T47D (cell line): Measurements from ENCODE around the gene HPGDS.
"Not testable (repeated sequence)": the region's sequence is repeated elsewhere in the genome, so short reads cannot be mapped to it uniquely, and the experiment has no call there.

Experiments used
- DNase-seq, 2 experiments: peaks; one replicate each; pipeline versions ENCODE4 v3.0.0 to v3.0.0-alpha.2; 2011 to 2012; ENCODE audit warnings: low read depth in 1 of 2, low spot score in 1 of 2
- JUND ChIP-seq: IDR thresholded peaks from 2 replicates; pipeline ENCODE4 v1.6.1; 2012; ENCODE audit warnings: low read depth
- in situ Hi-C: cut with HindIII; loops from 2 replicates; pipeline ENCODE4 v1.10.0; 2016; ENCODE audit warnings: low sequenced_read_pairs, low pct_unique_long_range_greater_than_20kb

HPGDS gene

GRCh38 chr4:94342694-94343093 is at the start of gene HPGDS:
Gene HPGDS (minus strand): TSS chr4:94342836. CDS start chr4:94334629, 8,207 bp downstream.
- DNase-seq, result no peak
- in situ Hi-C loops, result no loop called here

GRCh38 chr4:94390804-94391410 is 48.3 kb upstream of the HPGDS start:
- in situ Hi-C loops, result no loop called here

More at GRCh38 chr4:94342694-94343093, at the start of gene HPGDS:
- no peak for TF ChIP-seq JUND

GRCh38 chr4:94389595-94390267 is 47.1 kb upstream of the HPGDS start:
- DNase-seq, result no peak
- in situ Hi-C loops, result no loop called here
- no peak for TF ChIP-seq JUND

More at GRCh38 chr4:94390804-94391410, 48.3 kb upstream of the HPGDS start:
- no peak for TF ChIP-seq JUND
- peak in 1 of 2 experiments; percentile 44 for DNase-seq

GRCh38 chr4:94387965-94388364 is 45.3 kb upstream of the HPGDS start:
- DNase-seq, in situ Hi-C loops: not testable (repeated sequence)

DNA sequence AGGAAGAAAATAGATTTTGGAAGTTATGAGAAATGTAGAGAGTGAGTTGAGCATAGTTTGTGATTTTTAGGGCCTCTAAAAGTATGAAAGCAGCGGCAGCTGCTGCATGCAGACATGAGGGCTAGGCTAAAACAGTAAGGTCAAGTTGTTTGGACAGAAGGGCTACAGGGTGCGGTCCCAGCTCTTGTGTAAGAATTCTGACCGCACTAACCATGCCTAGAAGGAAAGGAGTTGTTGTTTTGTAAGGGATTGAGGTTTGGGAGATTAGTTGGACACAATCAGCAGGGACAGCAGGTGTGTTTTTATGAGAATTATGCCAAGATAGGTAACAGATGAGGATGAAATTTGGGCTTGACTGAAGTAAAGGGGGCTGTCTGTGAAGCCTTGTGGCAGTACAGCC is 42.8 kb upstream of the HPGDS start:
- in situ Hi-C loops, DNase-seq: not testable (repeated sequence)

DNA sequence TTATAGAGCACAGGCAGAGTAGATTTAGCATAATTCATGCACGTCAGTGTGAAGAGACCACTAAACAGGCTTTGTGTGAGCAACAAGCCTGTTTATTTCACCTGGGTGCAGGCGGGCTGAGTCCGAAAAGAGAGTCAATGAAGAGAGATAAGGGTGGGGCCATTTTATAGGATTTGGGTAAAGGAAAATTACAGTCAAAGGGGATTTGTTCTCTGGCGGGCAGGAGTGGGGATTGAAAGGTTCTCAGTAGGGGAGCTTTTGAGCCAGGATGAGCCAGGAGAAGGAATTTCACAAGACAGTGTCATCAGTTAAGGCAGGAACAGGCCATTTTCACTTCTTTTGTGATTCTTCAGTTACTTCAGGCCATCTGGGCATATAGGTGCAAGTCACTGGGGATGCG is 40.3 kb upstream of the HPGDS start:
- DNase-seq, in situ Hi-C loops: not testable (repeated sequence)

DNA sequence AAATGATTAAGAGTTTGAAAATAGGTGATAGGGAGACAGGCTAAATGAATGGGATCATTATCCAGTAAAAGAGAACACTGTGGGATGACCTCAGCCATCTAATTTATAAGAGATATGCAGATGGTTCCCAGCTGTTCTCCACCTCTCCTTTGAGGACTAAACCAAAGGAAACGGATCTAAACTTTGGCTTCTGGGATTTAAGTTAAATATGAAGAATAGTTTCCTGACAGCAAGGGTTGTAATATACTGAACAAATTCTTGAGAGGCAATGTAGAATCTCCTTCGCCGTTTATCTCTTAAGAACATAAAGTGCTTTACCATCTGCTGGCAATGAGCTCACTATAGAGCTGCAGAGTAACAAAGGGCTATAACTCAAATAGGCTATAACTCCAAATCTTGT is 35.4 kb upstream of the HPGDS start:
- in situ Hi-C loops, result no loop called here

DNA sequence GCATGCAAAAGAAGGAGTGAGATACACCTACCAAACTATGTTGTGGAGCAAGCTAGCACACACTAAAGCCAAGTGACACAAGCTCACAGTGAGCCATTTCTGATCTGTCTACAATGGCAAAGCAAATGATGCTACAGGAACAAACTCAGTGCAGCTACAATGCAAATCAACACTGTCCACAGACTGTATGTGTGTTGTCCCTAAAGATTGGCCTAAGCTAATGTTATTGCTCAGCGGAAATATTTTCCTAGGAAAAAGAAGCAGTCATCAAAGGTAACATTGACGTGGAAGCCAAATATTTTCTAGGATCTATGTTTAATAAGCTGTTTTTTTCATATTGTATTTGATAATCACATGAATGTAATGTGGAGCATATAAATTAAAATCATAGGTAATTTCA is 34.7 kb upstream of the HPGDS start:
- no peak for DNase-seq
- in situ Hi-C loops, result no loop called here
- no peak for TF ChIP-seq JUND

More for the DNA sequence above, 35.4 kb upstream of the HPGDS start:
- no peak for DNase-seq
- no peak for TF ChIP-seq JUND

DNA sequence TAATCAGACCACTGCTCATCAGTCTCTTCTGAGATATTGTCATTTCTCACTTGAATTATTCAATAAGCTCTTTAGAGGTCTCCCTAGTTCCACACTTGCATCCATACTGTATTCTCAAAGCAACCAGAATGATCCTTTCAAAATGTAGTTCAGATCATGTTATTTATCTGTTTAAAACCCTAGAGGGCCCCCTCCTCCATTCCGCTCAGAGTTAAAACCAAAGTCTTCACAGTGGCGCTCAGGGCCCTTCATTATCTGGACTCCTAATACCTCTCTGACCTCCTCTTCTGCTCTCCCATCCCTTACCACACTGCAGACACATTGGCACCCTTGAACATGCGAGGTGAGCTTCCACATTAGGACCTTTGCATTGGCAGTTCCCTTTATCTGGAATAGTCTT is 32.7 kb upstream of the HPGDS start:
- no peak for DNase-seq
- TF ChIP-seq JUND, result no peak
- in situ Hi-C loops, result no loop called here

DNA sequence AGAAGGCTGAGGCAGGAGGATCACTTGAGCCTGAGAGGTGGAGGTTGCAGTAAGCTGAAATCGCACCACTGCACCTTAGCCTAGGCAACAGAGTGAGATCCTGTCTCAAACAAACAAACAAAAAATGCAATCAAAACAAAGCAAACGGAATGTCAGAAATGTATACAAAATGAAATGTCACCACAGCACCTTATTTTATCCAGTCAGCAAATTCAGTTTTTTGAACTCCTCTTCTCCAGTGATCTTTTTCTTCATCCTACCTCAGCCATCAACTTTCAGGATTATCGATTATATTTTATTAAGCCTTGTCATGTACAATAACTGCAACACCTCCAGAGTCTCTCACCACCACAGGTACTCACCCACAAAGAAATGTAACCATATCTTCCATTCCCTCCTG is 31.1 kb upstream of the HPGDS start:
- TF ChIP-seq JUND, result no peak
- DNase-seq, result no peak
- in situ Hi-C loops, result no loop called here

GRCh38 chr4:94372991-94373390 is 30.4 kb upstream of the HPGDS start:
- DNase-seq, result no peak
- TF ChIP-seq JUND, result no peak
- in situ Hi-C loops, result no loop called here

DNA sequence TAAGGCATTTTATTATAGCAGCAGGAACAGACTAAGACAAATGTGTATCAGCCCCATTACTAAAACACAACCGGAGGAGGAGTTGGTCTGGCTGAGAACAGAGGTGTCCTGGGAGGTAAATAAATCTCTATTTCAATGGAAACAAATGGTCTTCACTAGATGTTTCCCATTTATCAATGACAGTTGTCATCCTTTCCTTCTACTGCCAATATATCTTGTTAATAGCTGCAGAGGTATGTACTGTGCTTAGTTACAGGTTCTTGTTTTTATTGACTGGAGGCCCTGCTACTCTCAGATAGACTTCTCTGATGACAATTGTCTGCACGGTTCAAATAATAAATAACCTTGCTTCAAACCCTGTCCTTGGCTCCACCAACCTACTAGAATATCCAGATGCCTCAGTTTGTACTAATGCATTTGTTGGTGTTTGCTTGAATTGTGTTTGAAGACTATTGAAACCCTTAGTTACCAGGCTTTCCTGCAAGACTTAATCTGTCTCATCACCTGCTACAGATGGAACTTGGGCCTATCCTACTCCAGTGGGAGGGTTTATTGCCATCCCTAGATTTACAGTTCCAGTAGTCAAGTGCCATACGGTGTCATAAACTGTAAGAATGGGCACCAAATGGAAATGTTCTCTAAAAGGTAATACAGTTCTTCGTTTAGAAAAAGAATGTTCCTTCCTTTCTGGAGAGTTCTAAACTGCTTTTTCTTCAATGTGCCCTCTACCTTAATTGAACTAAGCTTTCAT is 29.8 kb upstream of the HPGDS start:
- in situ Hi-C loops, result no loop called here
- no peak for TF ChIP-seq JUND
- no peak for DNase-seq

DNA sequence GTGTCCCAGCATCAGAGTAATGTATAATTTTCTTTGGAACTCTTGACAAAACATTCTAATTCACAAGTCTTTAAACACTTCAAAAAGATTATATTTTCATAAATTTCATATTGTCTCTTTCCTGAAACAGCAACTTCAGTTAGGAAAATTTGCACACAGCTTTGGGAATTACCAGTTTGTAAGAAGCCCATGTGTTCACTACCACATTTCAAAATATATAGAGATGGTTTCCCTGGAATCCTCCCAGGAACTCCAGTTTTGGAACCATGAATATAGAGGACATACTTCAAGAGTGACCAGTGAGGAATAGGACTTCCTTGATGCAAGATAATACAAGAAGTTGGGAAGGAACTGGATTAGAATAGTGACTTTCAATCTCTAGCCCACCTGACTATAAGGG is 28.7 kb upstream of the HPGDS start:
- in situ Hi-C loops, result no loop called here
- no peak for TF ChIP-seq JUND

More for the DNA sequence above, 28.7 kb upstream of the HPGDS start:
- no peak for DNase-seq
